Right ventricle myocardium inferior (tissue), 1 donor: ENCODE measurements around the gene RNF175. TPM values are rescaled to one million over a fixed set of nuclear protein-coding genes. Genes with fewer than 3 reads are reported as not detected.

Source experiments
- ATAC-seq: fragments of 200-7000 bp; cut with Tn5 transposase; one replicate; pipeline ENCODE4 v1.9.1; 2020; ENCODE audit warnings: mild to moderate bottlenecking, moderate library complexity
- DNase-seq: peaks from one replicate; pipeline ENCODE4 v3.0.0; 2021; ENCODE audit errors: missing footprints
- intact Hi-C: fragments of 100-400 bp; cut with DNase I; formaldehyde crosslinking; loops from one replicate; pipeline ENCODE4 v1.11.0; 2022
- total RNA-seq: library from RNA; stranded (reverse); fragmentation: NEBNext Ultra II Directional; extraction: Animal tissue kit (Norgen Biotek cat#: 25700); gene quantifications from one replicate; pipeline ENCODE4 v1.2.1, GENCODE V29; 2021
- donor health status: DM: no; HTN: yes; CAD: no; lungs with severe emphysema.

The RNF175 gene
- total RNA-seq, 1 donor from 2014 or later: 0.30 TPM

DNA sequence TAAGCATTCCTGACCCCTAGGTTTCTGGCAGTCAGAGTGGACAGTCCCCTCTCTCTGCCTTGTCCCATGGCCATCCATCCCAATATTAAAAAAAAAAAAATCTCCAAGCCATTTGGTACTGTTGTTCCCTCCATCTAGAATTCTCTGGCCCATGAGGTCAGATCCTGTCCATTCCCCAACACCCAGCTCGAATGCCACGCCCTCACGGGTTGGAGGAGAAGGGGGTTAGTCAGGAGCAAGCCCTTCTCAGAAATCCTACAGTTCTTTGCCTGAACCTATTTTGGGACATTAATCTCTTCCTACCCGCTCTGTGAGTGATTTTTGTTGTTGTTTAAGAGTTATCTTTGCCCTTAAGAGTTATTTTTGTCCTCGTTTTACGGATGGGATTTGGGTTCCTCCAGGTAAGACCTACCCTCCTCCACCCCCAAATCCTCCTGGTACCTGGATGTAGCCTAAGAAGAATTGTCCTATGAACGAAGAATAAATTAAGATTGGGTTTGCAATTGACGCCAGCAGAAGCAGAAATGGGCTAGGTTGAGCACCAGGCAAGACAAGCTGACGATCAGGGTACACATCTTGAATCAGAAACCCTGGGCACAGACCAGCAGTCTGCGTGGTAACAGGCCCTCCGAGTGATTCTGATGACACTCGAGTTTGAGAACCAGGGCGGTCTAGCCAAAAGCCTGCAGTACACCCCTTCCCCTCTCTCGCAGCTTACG, 977 bp downstream of the RNF175 start:
- intact Hi-C loops: no loop called here
- DNase-seq: no peak
- ATAC-seq: no peak

- no peak for ATAC-seq
- intact Hi-C loops: no loop called here
Observed at GRCh38 chr4:153758136-153758535, 1.7 kb downstream of the RNF175 start.

GRCh38 chr4:153757407-153757806, 2.4 kb downstream of the RNF175 start:
- intact Hi-C loops: no loop called here
- DNase-seq: no peak
- ATAC-seq: no peak

More at GRCh38 chr4:153758136-153758535, 1.7 kb downstream of the RNF175 start:
- no peak for DNase-seq

GRCh38 chr4:153755186-153755585, 4.6 kb downstream of the RNF175 start:
- no peak for DNase-seq

GRCh38 chr4:153750197-153750817, 9.5 kb downstream of the RNF175 start:
- intact Hi-C loops: loop anchor here (2.0 to 5.0 kb wide), 2 partner anchors 120 to 408 kb away; partner anchors contain the start of gene MND1
- ATAC-seq (peak; percentile 57), DNase-seq (no peak)

More at GRCh38 chr4:153755186-153755585, 4.6 kb downstream of the RNF175 start:
- no peak for ATAC-seq
- intact Hi-C loops: no loop called here

- ATAC-seq: no peak
- intact Hi-C loops: no loop called here
- no peak for DNase-seq
Observed at GRCh38 chr4:153748378-153748777, 11.4 kb downstream of the RNF175 start.

GRCh38 chr4:153747406-153747955, 12.3 kb downstream of the RNF175 start:
- ATAC-seq (no peak), DNase-seq (no peak)
- intact Hi-C loops: no loop called here

DNA sequence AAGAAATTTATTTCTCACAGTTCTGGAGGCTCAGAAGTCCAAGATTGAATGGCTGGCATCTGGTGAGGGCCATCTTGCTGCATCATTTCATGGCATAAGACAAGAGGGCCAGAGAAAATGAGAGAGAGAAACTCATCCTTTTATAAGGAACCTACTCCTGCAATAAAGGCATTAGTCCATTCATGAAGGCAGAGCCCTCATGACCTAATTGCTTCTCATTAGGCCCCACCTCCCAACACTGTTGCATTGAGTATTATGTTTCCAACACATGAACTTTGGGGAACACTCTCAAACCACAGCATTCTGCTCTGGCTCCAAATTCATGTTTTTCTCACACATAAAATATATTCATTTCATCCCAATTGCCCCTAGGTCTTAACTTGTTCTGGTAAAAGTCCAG, 14.2 kb downstream of the RNF175 start:
- no peak for DNase-seq
- intact Hi-C loops: no loop called here
- ATAC-seq: no peak

GRCh38 chr4:153741541-153741940, 18.3 kb downstream of the RNF175 start:
- no peak for ATAC-seq
- intact Hi-C loops: no loop called here
- DNase-seq: no peak

GRCh38 chr4:153735906-153736461, 23.8 kb downstream of the RNF175 start:
- DNase-seq (no peak), ATAC-seq (no peak)
- intact Hi-C loops: no loop called here

GRCh38 chr4:153733751-153734448, 25.9 kb downstream of the RNF175 start:
- no peak for ATAC-seq
- intact Hi-C loops: no loop called here
- DNase-seq: no peak

GRCh38 chr4:153731239-153731638, 28.6 kb downstream of the RNF175 start:
- intact Hi-C loops: no loop called here
- no peak for DNase-seq
- ATAC-seq: no peak

DNA sequence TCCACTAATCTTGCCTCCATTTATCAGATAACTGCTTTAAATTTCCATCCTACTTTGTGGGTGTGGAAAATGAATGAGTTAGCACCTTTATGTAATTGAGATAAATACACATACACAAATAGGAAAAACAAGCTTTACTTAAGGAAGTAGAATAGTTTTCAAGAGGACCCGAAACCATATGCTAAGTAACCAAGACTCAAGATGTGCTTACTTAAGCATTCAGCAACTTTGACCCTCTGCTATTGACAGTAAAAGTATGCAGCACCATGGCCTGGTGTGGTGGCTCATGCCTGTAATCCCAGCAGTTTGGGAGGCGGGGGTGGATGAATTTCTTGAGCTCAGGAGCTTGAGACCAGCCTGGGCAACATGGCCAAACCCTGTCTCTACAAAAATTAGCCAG, 29.9 kb downstream of the RNF175 start:
- ATAC-seq (no peak), DNase-seq (no peak)
- intact Hi-C loops: no loop called here

GRCh38 chr4:153728660-153729059, 31.2 kb downstream of the RNF175 start:
- ATAC-seq (no peak), DNase-seq (no peak)
- intact Hi-C loops: no loop called here

DNA sequence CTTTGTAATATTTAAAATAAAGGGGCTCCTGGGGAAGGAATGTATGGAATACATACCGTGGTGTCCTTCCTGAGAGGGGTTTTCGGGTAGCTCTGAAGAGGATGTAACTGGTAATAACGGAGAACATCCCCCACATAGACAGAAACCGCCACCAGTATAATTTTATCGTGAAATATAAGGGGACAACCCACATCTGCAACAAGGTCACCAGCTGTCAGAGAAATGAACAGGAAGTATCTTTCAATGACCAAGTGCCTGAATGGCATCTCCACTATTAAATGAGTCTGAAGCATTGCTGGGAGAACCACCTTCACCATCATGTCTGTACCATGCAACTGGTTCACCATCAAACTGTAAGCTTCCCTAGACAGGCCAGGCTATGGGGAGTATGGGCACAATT, 31.7 kb downstream of the RNF175 start:
- ATAC-seq: no peak
- intact Hi-C loops: no loop called here
- DNase-seq: no peak

GRCh38 chr4:153725831-153726154, 34.0 kb downstream of the RNF175 start:
- no peak for ATAC-seq
- intact Hi-C loops: no loop called here
- no peak for DNase-seq

DNA sequence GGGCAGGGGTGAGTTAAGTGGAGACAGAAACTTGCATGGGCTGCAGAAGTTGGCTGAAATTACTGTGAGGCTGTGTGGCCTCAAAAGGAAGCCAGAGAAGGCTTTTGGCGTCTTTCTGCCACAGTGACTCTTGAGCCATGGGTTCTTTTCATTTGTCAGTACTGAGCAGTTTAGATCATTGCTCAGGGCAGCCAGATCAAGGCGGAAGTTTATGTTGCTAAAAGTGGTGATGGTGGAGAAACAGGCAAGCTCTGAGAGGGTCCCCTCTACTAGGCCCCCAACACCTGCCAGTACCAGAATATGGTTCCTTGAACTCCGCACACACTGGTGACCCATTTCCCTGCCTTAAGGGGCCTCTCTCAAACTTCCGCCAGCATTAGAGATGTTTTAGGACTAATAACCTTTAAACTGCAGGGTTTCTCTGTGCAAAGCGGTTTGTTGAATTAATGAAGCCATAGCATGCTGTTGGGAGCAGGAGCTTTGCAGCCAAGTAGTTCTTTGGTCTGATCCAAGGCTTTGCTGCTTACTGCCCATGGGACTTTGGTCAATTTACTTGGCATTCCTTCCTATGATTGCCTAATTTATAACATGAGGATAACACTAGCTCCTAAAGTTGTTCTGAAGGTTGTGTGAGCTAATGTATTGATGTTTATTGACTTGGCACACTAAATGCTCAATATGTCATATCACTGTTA, 34.5 kb downstream of the RNF175 start:
- DNase-seq: no peak
- ATAC-seq: no peak
- intact Hi-C loops: no loop called here

GRCh38 chr4:153724606-153725005, 35.2 kb downstream of the RNF175 start:
- no peak for DNase-seq
- ATAC-seq: no peak
- intact Hi-C loops: no loop called here

DNA sequence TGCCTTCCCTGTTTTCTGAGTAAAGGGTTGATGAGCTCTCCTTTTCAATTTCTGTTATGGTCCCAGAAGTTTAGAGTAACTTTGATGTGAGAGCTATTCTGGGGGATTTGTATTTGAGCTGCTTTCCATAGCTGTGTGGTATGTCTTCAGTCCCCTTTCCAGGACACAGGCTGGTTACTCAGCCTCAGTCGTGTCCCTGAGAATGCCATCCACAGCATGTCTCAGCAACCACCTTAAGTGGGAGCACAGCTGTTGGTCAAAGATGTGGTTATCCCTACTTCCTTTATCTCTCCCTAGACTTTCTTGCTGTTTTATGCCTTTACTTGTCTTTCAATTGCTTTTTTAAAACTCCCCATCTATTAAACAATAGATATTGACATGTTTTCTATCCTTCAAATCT, 37.8 kb downstream of the RNF175 start:
- no peak for ATAC-seq
- no peak for DNase-seq
- intact Hi-C loops: no loop called here
